H7 (cell line): ENCODE results near the gene ATP12A. TPM values are rescaled to one million over a fixed set of nuclear protein-coding genes. Genes with fewer than 3 reads are reported as not detected.

Experiments used
- DNase-seq: peaks from one replicate; pipeline ENCODE4 v3.0.0; 2012
- H3K27me3 ChIP-seq: 2 replicates; pipeline ENCODE4 v1.6.0; 2011; ENCODE audit warnings: mild to moderate bottlenecking, low read length; ENCODE audit not compliant: control insufficient read depth, insufficient read depth
- H3K36me3 ChIP-seq: replicated peaks from 2 replicates; pipeline ENCODE4 v1.5.1; 2011; ENCODE audit warnings: low read length; ENCODE audit not compliant: control insufficient read depth, insufficient read depth
- H3K4me3 ChIP-seq: 2 replicates; pipeline ENCODE4 v1.5.1; 2011; ENCODE audit warnings: low read depth, mild to moderate bottlenecking, control low read depth, low read length, moderate library complexity; ENCODE audit not compliant: insufficient read depth
- total RNA-seq: library from RNA; depleted of rRNA; stranded (reverse); fragments of >200 nt; shearing (Covaris generic); gene quantifications from 2 replicates; pipeline ENCODE4 v1.2.3, GENCODE V29; 2014; rRNA removed

The ATP12A gene
- total RNA-seq: 0.04 and 0.62 TPM in 2 replicates

DNA sequence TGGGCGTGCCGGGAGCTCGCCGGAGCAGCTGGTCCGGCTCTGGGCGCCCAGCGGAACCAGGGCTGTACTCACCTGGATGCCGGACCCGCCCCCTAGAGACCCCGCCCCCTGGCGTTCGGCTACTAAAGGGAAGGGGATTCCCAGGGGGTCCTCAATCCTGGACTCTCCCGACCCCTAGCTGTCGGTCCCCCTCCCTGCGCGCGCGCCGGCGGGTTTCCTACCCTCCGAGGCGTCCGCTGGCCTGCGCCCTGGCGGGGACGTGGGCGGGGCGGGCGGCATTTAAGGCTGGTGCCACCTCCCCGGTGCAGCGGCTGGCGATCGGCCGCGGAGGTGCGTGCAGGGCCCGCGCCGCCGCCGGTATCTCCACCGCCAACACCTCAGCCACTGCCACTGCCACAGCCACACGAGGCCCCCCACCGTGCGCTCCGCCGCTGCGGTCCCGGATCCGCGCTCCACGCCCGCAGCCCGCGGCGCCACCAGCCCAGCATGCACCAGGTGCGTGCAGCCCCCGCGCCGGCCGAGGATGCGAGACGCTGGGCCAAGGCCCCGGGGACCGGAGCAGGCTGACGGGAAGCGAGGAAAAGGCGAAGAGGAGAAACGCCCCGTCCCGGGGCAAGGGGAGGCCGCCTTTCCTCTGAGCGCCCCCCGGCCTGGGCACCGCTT lies at the start of gene ATP12A:
TSS of gene ATP12A (plus strand) at position 151 of the 663 bp plus-strand sequence. CDS start at position 487, 336 bp downstream.
- Histone ChIP-seq H3K36me3 (no peaks in the 10 kb centered on the region), H3K4me3 (peak within 1 kb of the TSS; percentile 56), H3K27me3 (peaks cover 24% of the 10 kb centered on the region)
- peak; percentile 96 for DNase-seq

DNA sequence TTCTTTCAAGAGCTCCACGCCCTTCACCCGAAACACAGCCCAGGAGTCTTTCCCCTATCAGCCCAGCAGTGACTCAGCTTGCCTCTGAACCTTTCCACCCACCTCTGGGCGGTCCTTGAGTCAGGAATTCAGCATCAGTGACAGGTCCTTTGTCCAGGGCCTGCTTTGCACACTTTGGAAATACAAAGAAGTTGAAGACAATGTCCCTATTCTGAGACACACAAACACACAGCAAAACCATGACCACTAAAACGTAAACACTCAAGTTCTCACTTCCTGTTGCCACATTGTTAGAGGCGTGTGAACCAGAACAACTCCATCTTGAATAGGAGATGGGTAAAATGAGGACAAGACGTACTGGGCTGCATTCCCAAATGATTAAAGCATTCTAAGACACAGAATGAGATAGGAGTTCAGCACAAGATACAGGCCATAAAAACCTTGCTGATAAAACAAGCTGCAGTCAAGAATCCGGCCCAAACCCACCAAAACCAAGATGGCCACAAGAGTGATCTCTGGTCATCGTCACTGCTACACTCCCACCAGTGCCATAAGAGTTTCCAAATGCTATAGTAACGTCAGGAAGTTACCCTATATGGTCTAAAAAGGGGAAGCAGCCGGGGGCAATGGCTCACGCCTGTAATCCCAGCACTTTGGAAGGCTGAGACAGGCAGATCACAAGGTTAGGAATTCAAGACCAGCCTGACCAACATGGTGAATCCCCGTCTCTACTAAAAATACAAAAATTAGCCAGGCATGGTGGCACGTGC lies 49.2 kb upstream of the ATP12A start:
- no peak for DNase-seq
- Histone ChIP-seq H3K36me3 (no peaks in the 10 kb centered on the region), H3K4me3 (no peak overlapping the region), H3K27me3 (no peaks in the 10 kb centered on the region)

DNA sequence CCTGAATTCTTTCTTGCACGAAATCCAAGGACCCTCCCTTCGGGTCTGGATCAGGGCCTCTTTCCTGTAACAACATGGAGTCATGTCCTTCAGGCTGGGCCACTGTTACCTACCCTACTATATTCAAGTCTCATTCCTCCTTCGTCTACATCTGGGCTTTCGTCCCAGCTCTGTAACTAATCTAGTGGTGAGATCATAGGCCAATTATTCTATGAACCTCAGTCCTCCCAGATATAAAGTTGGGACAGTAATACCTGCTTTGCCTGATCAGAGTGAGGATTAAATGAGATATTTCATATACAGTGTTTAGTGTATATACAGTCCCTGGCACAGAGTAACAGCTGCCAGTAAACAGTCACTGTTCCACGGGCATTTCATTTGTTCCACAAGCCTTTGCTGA lies 48.3 kb upstream of the ATP12A start:
- Histone ChIP-seq H3K36me3 (no peaks in the 10 kb centered on the region), H3K4me3 (no peak overlapping the region), H3K27me3 (no peaks in the 10 kb centered on the region)
- no peak for DNase-seq

DNA sequence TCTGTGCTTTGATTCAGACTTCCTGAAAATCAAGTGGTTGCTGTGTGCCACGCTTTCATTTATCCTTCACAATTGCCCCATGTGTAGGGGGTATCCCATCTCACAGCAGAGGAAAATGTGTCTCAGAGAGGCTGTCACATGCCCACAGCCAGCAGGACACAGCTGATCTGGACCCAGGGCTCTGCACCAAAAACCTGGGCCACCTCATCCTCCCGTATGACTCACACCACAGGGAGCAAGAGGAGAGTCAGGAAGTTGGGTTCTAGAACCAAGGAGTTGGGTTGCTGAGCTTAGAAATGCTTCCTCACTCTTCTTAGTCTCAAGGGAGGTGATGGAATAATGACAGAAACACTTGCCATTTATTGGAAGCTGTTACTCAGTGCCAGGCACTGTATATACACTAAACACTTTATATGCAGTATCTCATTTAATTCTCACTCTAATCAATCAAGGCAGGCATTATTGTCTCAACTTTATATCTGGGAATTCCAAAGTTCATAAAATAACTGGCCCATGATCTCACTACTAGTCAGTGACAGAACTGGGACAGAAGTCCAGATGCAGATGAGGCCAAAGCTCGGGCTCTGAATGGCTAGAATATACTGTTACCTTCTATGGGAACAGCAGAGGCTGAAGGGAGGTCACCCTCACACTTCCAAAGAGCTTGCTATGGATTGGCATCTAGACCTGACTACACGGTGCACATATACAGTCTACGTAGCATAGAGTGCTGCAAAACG lies 47.7 kb upstream of the ATP12A start:
- no peaks in the 10 kb centered on the region for H3K27me3 ChIP-seq
- H3K36me3 ChIP-seq: no peaks in the 10 kb centered on the region
- DNase-seq: no peak
- no peak overlapping the region for H3K4me3 ChIP-seq

DNA sequence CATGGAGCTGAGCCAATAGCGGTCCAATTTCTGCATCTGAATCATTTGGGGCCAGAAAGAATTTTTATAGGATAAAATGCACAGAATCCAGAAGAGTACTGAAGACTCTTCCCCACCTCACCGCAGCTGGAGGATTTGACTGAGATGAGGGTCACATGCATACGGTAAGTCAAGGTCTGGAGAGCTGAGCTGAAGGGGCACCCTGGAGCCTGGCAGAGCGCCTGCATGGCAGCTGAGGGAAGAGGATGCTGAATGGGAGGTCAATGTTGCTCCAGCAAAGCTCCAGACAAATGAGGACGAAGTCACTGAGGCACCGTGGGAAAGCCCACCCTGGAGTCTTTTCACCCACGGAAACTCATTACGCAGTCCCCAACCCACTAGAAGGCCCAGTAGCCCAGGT lies 43.4 kb upstream of the ATP12A start:
- Histone ChIP-seq H3K4me3 (no peak overlapping the region), H3K27me3 (no peaks in the 10 kb centered on the region), H3K36me3 (no peaks in the 10 kb centered on the region)
- no peak for DNase-seq

DNA sequence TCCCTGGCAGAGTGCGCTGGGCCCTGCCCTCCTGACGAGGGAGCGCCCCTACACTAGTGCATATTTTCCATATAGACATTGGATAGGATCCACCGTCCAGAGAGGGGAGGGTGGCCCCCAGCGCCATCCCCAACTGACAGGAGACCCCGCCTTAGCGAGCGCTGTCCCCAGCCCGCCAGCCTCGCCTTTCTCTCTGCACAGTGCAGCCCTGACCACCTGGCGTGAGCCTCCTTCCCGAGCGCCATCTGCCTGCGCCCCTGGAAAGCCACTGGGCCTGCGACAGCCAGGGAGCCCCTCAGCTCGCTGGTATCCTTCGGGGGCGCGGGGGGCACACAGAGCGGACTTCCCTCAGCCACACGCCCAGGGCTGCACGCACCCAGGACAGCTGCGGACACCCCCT lies 42.1 kb upstream of the ATP12A start:
- Histone ChIP-seq H3K27me3 (no peaks in the 10 kb centered on the region), H3K36me3 (no peaks in the 10 kb centered on the region), H3K4me3 (no peak overlapping the region)
- no peak for DNase-seq

DNA sequence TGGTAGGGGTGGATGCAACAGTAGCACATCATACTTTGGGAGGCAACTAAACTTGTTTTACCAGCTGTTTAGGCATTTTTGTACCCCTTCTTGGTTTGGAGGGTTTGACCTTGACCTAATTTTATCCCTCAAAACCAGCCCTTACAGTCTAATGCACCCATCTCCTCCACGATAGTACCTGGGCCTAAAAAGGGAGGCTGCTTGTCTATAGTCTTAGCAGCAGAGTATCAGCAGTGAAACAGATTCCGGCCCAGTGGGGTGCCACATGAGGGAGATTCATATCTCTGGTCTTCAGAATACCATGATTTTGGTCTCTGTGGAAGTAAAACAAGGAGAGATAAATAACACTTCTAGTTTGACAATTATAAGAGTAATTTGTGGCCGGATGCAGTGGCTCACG lies 39.5 kb upstream of the ATP12A start:
- no peaks in the 10 kb centered on the region for H3K27me3 ChIP-seq
- no peaks in the 10 kb centered on the region for H3K36me3 ChIP-seq
- DNase-seq: no peak
- H3K4me3 ChIP-seq: no peak overlapping the region

DNA sequence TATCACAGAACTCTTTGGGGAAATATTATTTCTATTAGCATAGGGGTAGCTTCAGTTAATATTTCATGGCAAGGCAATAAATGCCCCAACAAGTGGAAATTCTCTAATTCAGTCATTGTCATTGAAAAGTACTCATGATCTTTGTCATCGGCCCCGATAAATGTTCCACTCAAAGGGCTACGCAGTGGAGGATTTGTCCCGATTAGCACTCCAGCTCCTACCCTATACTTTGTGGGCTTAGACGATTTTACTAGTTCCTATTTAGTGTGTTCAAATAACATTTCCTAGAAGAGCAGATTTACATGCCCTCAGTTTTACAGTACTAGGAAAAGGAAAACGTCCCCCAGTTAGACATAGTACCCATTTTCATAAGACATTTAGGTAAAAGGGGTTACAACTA lies 38.0 kb upstream of the ATP12A start:
- Histone ChIP-seq H3K4me3 (no peak overlapping the region), H3K36me3 (no peaks in the 10 kb centered on the region), H3K27me3 (no peaks in the 10 kb centered on the region)
- DNase-seq: no peak

DNA sequence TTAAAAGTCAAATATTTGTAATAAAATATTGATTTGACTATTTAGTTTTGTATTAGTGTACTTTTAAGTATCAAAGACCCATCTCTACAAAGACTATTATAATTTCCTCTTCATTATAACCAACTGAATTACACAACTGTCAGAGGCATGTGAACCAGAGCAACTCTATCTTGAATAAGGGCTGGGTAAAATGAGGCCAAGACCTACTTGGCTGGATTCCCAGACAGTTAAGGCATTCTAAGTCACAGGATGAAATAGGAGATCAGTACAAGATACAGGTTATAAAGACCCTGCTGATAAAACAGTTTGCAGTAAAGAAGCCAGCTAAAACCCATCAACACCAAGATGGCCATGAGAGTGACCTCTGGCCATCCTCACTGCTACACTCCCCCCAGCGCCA lies 36.2 kb upstream of the ATP12A start:
- no peak for DNase-seq
- H3K27me3 ChIP-seq: no peaks in the 10 kb centered on the region
- H3K36me3 ChIP-seq: no peaks in the 10 kb centered on the region
- H3K4me3 ChIP-seq: no peak overlapping the region

DNA sequence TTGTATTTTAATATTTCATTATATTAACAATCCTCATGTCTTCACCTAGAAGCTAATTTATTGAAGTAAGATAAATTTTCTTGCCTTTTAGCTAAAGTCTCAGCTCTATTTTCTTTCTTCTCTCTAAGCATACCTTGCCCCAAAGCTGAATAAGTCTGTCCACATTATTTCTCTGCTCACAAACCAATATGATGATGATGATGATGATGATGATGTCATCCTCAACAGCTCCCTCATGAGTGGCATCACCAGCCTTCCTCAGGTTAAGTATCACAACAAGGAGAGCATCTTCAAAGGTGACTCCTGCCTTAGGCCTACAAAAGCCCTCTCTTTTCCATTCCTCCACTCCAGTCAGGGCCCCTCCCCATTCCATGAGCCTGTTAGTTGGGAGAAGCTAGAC lies 31.9 kb upstream of the ATP12A start:
- Histone ChIP-seq H3K27me3 (no peaks in the 10 kb centered on the region), H3K36me3 (no peaks in the 10 kb centered on the region), H3K4me3 (no peak overlapping the region)
- DNase-seq: no peak

DNA sequence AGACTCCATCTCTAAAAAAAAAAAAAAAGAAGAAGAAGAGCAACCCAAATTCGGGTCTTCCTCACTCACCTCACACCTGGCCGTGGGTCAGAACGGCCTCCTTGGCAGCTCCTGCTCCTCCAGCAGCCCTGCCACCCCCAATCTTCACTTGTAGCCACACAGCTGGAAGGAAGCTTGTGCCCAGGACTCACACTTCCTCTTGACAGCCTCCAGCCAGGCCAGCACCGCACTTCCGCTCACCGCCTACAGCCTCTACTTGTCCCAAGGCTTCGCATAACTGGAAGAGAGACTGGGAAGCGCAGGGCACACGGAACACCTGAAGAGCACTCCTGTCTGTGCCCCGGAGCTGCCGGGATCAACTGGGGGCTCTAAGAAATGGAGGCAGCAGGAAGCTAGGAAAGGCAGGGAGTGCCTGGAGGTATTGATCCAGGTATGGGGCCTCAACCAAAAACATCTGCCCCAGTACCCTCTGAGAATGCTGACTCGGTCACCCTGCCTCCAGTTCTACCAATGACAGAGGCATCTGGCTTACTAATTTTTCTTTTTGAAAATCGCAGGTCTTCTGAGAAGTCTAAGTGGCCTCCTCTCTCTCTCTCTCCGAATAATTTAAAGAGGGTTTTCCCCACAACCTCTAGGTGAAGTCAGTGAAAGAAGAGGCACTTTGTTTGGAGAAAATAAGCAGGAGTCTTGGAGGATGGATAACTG lies 31.1 kb upstream of the ATP12A start:
- no peak overlapping the region for H3K4me3 ChIP-seq
- H3K36me3 ChIP-seq: no peaks in the 10 kb centered on the region
- no peak for DNase-seq
- H3K27me3 ChIP-seq: no peaks in the 10 kb centered on the region

DNA sequence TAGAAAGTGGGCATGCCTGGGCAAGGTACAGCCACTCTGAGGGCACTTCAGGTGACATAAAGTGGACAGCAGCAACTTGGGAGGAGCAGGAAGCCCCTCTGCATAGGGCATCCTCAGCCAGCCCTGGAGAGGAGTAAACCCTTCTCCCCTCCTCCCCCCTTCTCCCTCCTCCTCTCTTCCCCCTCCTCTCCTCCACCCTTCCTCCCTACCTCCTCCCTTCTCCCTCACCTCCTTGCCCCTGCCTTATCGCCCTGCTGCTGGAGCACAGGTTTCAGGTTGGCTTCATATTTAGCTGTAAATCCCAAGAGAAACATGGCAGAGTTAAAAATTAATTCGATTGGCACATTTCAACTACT lies 30.5 kb upstream of the ATP12A start:
- Histone ChIP-seq H3K27me3 (no peaks in the 10 kb centered on the region), H3K4me3 (no peak overlapping the region), H3K36me3 (no peaks in the 10 kb centered on the region)
- no peak for DNase-seq

DNA sequence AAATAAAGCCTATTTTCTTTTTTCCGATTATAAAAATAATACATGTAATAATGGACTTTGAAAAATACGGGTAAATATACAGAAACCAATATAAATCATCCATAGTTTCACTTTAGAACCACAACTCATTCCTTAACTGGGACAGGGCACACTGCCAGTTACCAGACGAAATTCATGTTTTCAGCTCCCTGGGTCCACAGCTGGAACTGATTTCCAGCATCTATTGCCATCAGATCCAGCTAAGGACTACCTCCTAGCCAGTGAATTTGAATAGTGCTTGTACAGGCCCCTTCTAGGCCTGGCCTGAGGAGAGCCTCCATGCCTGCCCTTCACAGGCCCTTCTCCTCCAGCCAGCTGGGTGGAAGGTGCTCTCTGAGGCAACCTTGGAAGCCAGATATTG lies 30.0 kb upstream of the ATP12A start:
- Histone ChIP-seq H3K36me3 (no peaks in the 10 kb centered on the region), H3K27me3 (no peaks in the 10 kb centered on the region), H3K4me3 (no peak overlapping the region)
- DNase-seq: no peak

DNA sequence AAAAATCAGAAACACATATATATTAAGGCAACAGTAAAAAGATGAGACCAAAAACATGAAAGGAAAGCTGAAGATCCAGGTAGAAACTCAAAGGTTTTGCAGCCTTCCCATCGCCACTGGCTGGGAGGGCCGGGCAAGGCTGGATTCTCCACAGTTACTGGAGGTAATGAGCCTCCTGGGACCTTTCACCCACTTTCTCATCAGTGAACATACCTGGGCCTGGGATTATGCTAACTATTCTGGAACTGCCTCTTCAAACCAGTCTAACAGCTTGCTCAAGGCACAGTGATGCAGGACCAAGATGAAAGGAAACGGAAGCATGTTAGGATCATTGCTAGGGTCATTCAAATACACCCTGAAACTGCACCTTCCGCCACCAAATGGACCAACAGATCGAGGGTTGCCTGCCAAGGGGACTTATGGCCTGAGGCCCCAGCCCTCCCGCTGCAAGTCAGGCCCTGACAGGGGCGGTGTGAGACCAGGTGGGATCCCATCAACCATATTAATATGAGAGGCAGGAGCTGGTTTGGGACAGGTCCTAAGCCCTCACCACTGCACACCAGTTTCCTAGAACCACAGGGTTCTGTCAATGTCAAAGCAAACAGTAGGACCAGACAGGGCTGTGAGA lies 28.4 kb upstream of the ATP12A start:
- Histone ChIP-seq H3K27me3 (no peaks in the 10 kb centered on the region), H3K36me3 (no peaks in the 10 kb centered on the region), H3K4me3 (no peak overlapping the region)
- DNase-seq: no peak
